Muscle layer of duodenum (tissue), 2 donors: ENCODE measurements around the gene PTGDR.

Source experiments
- H3K27ac ChIP-seq: one replicate; pipeline ENCODE4 v1.7.0; 2013; ENCODE audit warnings: mild to moderate bottlenecking, low read length
- H3K27me3 ChIP-seq: one replicate; pipeline ENCODE4 v1.7.0; 2013; ENCODE audit warnings: low read depth, mild to moderate bottlenecking, control low read depth, low read length
- H3K36me3 ChIP-seq, 2 donors: one replicate each; pipeline ENCODE4 v1.7.0; 2013; ENCODE audit warnings: low read length in 2 of 2, control low read depth in 1 of 2, mild to moderate bottlenecking in 1 of 2; ENCODE audit not compliant: insufficient read depth in 2 of 2, control insufficient read depth in 1 of 2
- H3K4me1 ChIP-seq, 2 donors: one replicate each; pipeline ENCODE4 v1.7.0; 2013; ENCODE audit warnings: low read length in 2 of 2, mild to moderate bottlenecking in 2 of 2, control low read depth in 1 of 2, moderate library complexity in 1 of 2; ENCODE audit not compliant: insufficient read depth in 2 of 2, control insufficient read depth in 1 of 2
- H3K4me3 ChIP-seq, 2 donors: one replicate each; pipeline ENCODE4 v1.7.0; 2013; ENCODE audit warnings: low read length in 2 of 2, low read depth in 1 of 2, mild to moderate bottlenecking in 1 of 2
- H3K9me3 ChIP-seq, 2 donors: one replicate each; pipeline ENCODE4 v1.7.0; 2013; ENCODE audit warnings: low read length in 2 of 2, control low read depth in 1 of 2, mild to moderate bottlenecking in 1 of 2; ENCODE audit not compliant: control insufficient read depth in 1 of 2
- donor health status: healthy.

The PTGDR gene

GRCh38 chr14:52267501-52268278, at the start of gene PTGDR:
Gene PTGDR, plus strand, starts transcription at chr14:52267698. Its CDS starts 117 bp downstream, at chr14:52267815.
- Histone ChIP-seq H3K4me1 (peaks cover 5 to 26% of the 10 kb centered on the region in 2 donors), H3K9me3 (no peaks in the 10 kb centered on the region), H3K27me3 (peaks cover 3% of the 10 kb centered on the region), H3K36me3 (no peaks in the 10 kb centered on the region), H3K27ac (no peak within 1 kb of the TSS), H3K4me3 (peak within 1 kb of the TSS; percentile 33 to 62)

- H3K9me3 ChIP-seq = no peaks in the 10 kb centered on the region
- no peaks in the 10 kb centered on the region for H3K27me3 ChIP-seq
- H3K27ac ChIP-seq = no peak overlapping the region
- no peaks in the 10 kb centered on the region for H3K36me3 ChIP-seq
- H3K4me1 ChIP-seq = no peaks in the 10 kb centered on the region
- no peak overlapping the region for H3K4me3 ChIP-seq
Measured at GRCh38 chr14:52219488-52220084, 47.9 kb upstream of the PTGDR start.

GRCh38 chr14:52220924-52221811, 46.3 kb upstream of the PTGDR start:
- Histone ChIP-seq H3K27ac (no peak overlapping the region), H3K4me3 (peak overlapping the region; percentile 42 to 47), H3K4me1 (no peaks in the 10 kb centered on the region), H3K36me3 (no peaks in the 10 kb centered on the region), H3K9me3 (peaks cover 0 to 3% of the 10 kb centered on the region in 2 donors), H3K27me3 (no peaks in the 10 kb centered on the region)

GRCh38 chr14:52222901-52223300, 44.6 kb upstream of the PTGDR start:
- no peaks in the 10 kb centered on the region for H3K36me3 ChIP-seq
- H3K9me3 ChIP-seq = peaks cover 0 to 3% of the 10 kb centered on the region in 2 donors
- H3K27ac ChIP-seq = no peak overlapping the region
- no peaks in the 10 kb centered on the region for H3K4me1 ChIP-seq
- no peaks in the 10 kb centered on the region for H3K27me3 ChIP-seq
- H3K4me3 ChIP-seq = no peak overlapping the region

- no peaks in the 10 kb centered on the region for H3K27me3 ChIP-seq
- no peaks in the 10 kb centered on the region for H3K36me3 ChIP-seq
- H3K4me1 ChIP-seq = no peaks in the 10 kb centered on the region
- H3K4me3 ChIP-seq = no peak overlapping the region
- peaks cover 0 to 3% of the 10 kb centered on the region in 2 donors for H3K9me3 ChIP-seq
- no peak overlapping the region for H3K27ac ChIP-seq
Measured at GRCh38 chr14:52227619-52228222, 39.8 kb upstream of the PTGDR start.

- Histone ChIP-seq H3K4me1 (no peaks in the 10 kb centered on the region), H3K36me3 (no peaks in the 10 kb centered on the region), H3K27me3 (no peaks in the 10 kb centered on the region), H3K9me3 (no peaks in the 10 kb centered on the region), H3K27ac (no peak overlapping the region), H3K4me3 (no peak overlapping the region)
Measured at GRCh38 chr14:52233693-52234092, 33.8 kb upstream of the PTGDR start.

GRCh38 chr14:52235434-52235833, 32.1 kb upstream of the PTGDR start:
- no peak overlapping the region for H3K4me3 ChIP-seq
- H3K9me3 ChIP-seq = no peaks in the 10 kb centered on the region
- no peaks in the 10 kb centered on the region for H3K27me3 ChIP-seq
- no peaks in the 10 kb centered on the region for H3K4me1 ChIP-seq
- H3K27ac ChIP-seq = no peak overlapping the region
- no peaks in the 10 kb centered on the region for H3K36me3 ChIP-seq

GRCh38 chr14:52235866-52236510, 31.5 kb upstream of the PTGDR start:
- no peaks in the 10 kb centered on the region for H3K9me3 ChIP-seq
- H3K27ac ChIP-seq = no peak overlapping the region
- no peaks in the 10 kb centered on the region for H3K36me3 ChIP-seq
- no peaks in the 10 kb centered on the region for H3K4me1 ChIP-seq
- H3K27me3 ChIP-seq = no peaks in the 10 kb centered on the region
- H3K4me3 ChIP-seq = no peak overlapping the region

GRCh38 chr14:52238682-52239081, 28.8 kb upstream of the PTGDR start:
- H3K9me3 ChIP-seq = no peaks in the 10 kb centered on the region
- no peaks in the 10 kb centered on the region for H3K4me1 ChIP-seq
- H3K27me3 ChIP-seq = no peaks in the 10 kb centered on the region
- peaks cover 0 to 4% of the 10 kb centered on the region in 2 donors for H3K36me3 ChIP-seq
- no peak overlapping the region for H3K27ac ChIP-seq
- H3K4me3 ChIP-seq = no peak overlapping the region

- Histone ChIP-seq H3K27me3 (no peaks in the 10 kb centered on the region), H3K9me3 (no peaks in the 10 kb centered on the region), H3K36me3 (peaks cover 0 to 4% of the 10 kb centered on the region in 2 donors), H3K4me1 (no peaks in the 10 kb centered on the region), H3K4me3 (no peak overlapping the region), H3K27ac (no peak overlapping the region)
Measured at GRCh38 chr14:52240623-52241022, 26.9 kb upstream of the PTGDR start.
